Transverse colon (tissue), 4 donors: ENCODE measurements around the gene CMTM2.

Source experiments
- POLR2AphosphoS5 ChIP-seq, 3 donors: sonication (generic); formaldehyde crosslinking; IDR thresholded peaks; one replicate each; pipeline ENCODE4 v1.6.1; 2016; ENCODE audit warnings: antibody characterized with exemption in 3 of 3
- TF ChIP-seq, protein P1 (sequence below), 5 experiments: fragments of 200-600 bp in 3 of 5; fragments of 450-650 bp in 2 of 5; sonication (generic) in 3 of 5; IDR thresholded peaks; 1 replicate in 2 of 5; 2 replicates in 3 of 5; pipeline ENCODE4 v1.5.1; 2016 to 2017; ENCODE audit warnings: antibody characterized with exemption in 5 of 5, inconsistent platforms in 3 of 5, mild to moderate bottlenecking in 2 of 5, moderate library complexity in 1 of 5

- TF ChIP-seq, protein P1, sequence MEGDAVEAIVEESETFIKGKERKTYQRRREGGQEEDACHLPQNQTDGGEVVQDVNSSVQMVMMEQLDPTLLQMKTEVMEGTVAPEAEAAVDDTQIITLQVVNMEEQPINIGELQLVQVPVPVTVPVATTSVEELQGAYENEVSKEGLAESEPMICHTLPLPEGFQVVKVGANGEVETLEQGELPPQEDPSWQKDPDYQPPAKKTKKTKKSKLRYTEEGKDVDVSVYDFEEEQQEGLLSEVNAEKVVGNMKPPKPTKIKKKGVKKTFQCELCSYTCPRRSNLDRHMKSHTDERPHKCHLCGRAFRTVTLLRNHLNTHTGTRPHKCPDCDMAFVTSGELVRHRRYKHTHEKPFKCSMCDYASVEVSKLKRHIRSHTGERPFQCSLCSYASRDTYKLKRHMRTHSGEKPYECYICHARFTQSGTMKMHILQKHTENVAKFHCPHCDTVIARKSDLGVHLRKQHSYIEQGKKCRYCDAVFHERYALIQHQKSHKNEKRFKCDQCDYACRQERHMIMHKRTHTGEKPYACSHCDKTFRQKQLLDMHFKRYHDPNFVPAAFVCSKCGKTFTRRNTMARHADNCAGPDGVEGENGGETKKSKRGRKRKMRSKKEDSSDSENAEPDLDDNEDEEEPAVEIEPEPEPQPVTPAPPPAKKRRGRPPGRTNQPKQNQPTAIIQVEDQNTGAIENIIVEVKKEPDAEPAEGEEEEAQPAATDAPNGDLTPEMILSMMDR (IDR thresholded peaks at IDR 0.05) = no peak
- TF ChIP-seq POLR2AphosphoS5 (IDR thresholded peaks at IDR 0.05) = no peak
Observed at GRCh38 chr16:66598111-66598510, 18.8 kb downstream of the CMTM2 start.
